CD4-positive, alpha-beta T cell treated with Interleukin-21 for 1 hour (primary cell): Measurements from ENCODE around the gene SFN.
"Not testable (repeated sequence)": the region's sequence is repeated elsewhere in the genome, so short reads cannot be mapped to it uniquely, and the experiment has no call there.

ENCODE experiments used
- DNase-seq: peaks from one replicate; pipeline ENCODE4 v3.0.0-alpha.2; 2020

Gene SFN

GRCh38 chr1:26874896-26875295 lies 11.9 kb downstream of the SFN start:
- DNase-seq = no peak

GRCh38 chr1:26877326-26877725 lies 14.4 kb downstream of the SFN start:
- DNase-seq = no peak

- no peak for DNase-seq
Measured at GRCh38 chr1:26879793-26880192, 16.8 kb downstream of the SFN start.

- not testable (repeated sequence) for DNase-seq
Measured at GRCh38 chr1:26881611-26882010, 18.7 kb downstream of the SFN start.

GRCh38 chr1:26882696-26883463 lies 19.9 kb downstream of the SFN start:
- DNase-seq = no peak

- DNase-seq = peak; percentile 25
Measured at GRCh38 chr1:26887125-26887524, 24.2 kb downstream of the SFN start.

GRCh38 chr1:26888231-26888630 lies 25.3 kb downstream of the SFN start:
- DNase-seq = no peak

- DNase-seq = peak; percentile 82
Measured at GRCh38 chr1:26889551-26890466, 26.9 kb downstream of the SFN start, which contains the start of gene GPN2. GPN2 (minus strand) TSS chr1:26890283; CDS start chr1:26890096, 187 bp downstream.

GRCh38 chr1:26890467-26890796 lies 27.5 kb downstream of the SFN start:
- no peak for DNase-seq

GRCh38 chr1:26894263-26894662 lies 31.3 kb downstream of the SFN start:
- DNase-seq = no peak

GRCh38 chr1:26897351-26897750 lies 34.4 kb downstream of the SFN start:
- DNase-seq = no peak

GRCh38 chr1:26900001-26900814 lies 37.3 kb downstream of the SFN start, which contains the start of gene GPATCH3:
GPATCH3 (minus strand) TSS chr1:26900467; CDS start chr1:26900442, 25 bp downstream.
- DNase-seq = peak; percentile 91

- no peak for DNase-seq
Measured at GRCh38 chr1:26900815-26901511, 38.0 kb downstream of the SFN start.

GRCh38 chr1:26907071-26907917 lies 44.3 kb downstream of the SFN start:
- DNase-seq = no peak

GRCh38 chr1:26909951-26910342 lies 47.0 kb downstream of the SFN start:
- no peak for DNase-seq

- no peak for DNase-seq
Measured at GRCh38 chr1:26910343-26911160, 47.6 kb downstream of the SFN start.

- no peak for DNase-seq
Measured at GRCh38 chr1:26911399-26912146, 48.6 kb downstream of the SFN start.

- no peak for DNase-seq
Measured at GRCh38 chr1:26912147-26912490, 49.2 kb downstream of the SFN start.

GRCh38 chr1:26913389-26913753 lies 50.4 kb downstream of the SFN start:
- DNase-seq = no peak
